Muscle layer of colon (tissue), 2 donors: ENCODE measurements around the gene PSMC4.
"Not testable (repeated sequence)": the region's sequence is repeated elsewhere in the genome, so short reads cannot be mapped to it uniquely, and the experiment has no call there.

ENCODE experiments used
- H3K27ac ChIP-seq: one replicate; pipeline ENCODE4 v1.7.0; 2013; ENCODE audit warnings: low read depth, mild to moderate bottlenecking, low read length, moderate library complexity
- H3K27me3 ChIP-seq, 2 donors: one replicate each; pipeline ENCODE4 v1.7.0; 2013; ENCODE audit warnings: low read length in 2 of 2, mild to moderate bottlenecking in 2 of 2; ENCODE audit not compliant: insufficient read depth in 2 of 2, control insufficient read depth in 1 of 2
- H3K36me3 ChIP-seq: one replicate; pipeline ENCODE4 v1.7.0; 2013; ENCODE audit warnings: mild to moderate bottlenecking, low read length; ENCODE audit not compliant: insufficient read depth
- H3K4me1 ChIP-seq: one replicate; pipeline ENCODE4 v1.7.0; 2013; ENCODE audit warnings: mild to moderate bottlenecking, low read length; ENCODE audit not compliant: insufficient read depth
- H3K4me3 ChIP-seq, 2 donors: one replicate each; pipeline ENCODE4 v1.7.0; 2013; ENCODE audit warnings: low read length in 2 of 2, low read depth in 1 of 2, mild to moderate bottlenecking in 1 of 2, moderate library complexity in 1 of 2
- H3K9ac ChIP-seq: one replicate; pipeline ENCODE4 v1.7.0; 2013; ENCODE audit warnings: low read length
- H3K9me3 ChIP-seq: one replicate; pipeline ENCODE4 v1.7.0; 2013; ENCODE audit warnings: mild to moderate bottlenecking, low read length
- donor health status: abdominal sarcoma.
- donor health status: Adenocarcinoma of cecum.

PSMC4 gene

DNA sequence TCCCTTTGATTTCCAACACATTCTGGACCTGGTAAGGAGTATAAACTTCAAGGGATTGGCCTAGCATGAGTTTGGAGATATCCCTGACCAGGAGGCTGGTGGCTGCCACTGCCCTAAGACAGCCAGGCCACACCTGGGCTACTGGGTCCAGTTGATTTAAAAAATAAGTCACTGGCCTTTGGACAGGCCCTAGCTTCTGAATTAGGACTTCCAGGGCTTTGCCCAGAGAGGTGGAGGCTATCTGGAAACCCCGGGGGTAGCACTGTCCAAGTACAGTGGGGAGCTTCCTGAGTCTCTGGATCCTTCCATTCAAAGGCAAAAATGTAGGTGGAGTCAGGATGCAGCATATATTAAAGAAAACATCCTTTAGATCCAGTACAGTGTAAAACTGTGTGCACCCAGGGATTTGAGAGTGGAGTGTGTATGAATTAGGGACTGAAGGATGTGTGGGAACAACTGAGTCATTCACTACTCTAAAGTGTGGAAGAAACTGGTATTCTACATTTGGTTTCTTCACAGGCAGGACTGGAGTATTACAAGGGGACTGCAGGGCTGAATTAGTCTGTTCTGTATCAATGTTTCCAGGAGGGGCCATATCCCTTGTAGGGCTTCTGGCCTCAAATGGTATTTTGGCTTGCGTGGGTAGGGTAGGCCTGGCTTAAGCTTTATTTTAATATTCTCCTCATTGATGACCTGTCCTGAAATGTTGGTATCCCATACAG is 21.8 kb upstream of the PSMC4 start:
- Histone ChIP-seq H3K36me3 (no peaks in the 10 kb centered on the region), H3K9me3 (no peaks in the 10 kb centered on the region), H3K4me1 (no peaks in the 10 kb centered on the region), H3K27ac (no peak overlapping the region), H3K9ac (no peak overlapping the region), H3K4me3 (no peak overlapping the region), H3K27me3 (no peaks in the 10 kb centered on the region)

DNA sequence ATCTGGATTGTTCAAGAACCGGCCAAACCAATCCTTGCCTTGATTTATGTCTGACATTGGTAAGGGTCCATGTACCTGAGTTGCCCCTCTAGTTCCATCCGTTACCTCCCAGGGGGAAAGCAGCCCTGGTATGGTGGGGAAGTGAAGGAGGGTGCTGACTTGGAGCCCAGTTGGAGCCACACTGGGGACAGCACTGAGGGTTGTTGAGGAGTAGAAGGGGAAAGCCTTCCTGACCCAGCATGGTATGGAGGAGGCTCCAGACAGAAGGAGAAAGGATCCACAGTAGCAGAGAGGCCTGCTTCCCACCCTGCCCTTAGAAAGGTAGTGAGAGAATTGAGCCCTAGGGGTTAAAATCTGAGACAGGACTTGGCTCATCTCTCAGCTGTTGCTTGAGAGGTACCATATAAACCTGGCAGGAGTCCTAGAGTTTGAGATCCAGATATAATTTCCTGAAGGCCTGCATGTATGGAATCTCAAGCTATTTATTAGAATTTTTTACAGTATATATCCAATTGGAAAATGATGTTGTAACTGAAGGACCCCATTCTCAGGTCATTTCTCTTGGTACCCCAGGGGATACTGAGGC is 19.8 kb upstream of the PSMC4 start:
- Histone ChIP-seq H3K4me1 (no peaks in the 10 kb centered on the region), H3K36me3 (no peaks in the 10 kb centered on the region), H3K27ac (no peak overlapping the region), H3K9me3 (no peaks in the 10 kb centered on the region), H3K27me3 (no peaks in the 10 kb centered on the region), H3K9ac (no peak overlapping the region), H3K4me3 (no peak overlapping the region)

DNA sequence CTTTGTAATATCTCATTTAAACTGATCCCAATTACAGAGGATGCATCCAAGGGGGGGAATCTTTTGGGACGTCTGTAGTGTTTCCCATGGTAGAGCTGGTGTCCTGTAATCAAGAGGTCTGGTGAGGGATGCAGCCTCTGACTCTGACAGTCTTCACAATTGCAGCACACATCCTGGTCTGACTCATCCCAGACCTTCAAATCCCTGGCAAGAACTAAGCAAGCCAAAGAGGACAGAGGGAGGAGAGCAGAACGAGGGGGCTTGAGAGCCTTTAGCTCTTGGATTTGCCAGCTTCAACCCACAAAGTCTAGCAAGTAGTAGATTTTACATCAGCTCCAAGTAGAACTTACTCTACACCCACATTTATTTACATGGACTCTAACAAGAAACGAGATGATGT is 19.3 kb upstream of the PSMC4 start:
- no peaks in the 10 kb centered on the region for H3K36me3 ChIP-seq
- H3K9me3 ChIP-seq: no peaks in the 10 kb centered on the region
- no peaks in the 10 kb centered on the region for H3K4me1 ChIP-seq
- H3K9ac ChIP-seq: no peak overlapping the region
- no peak overlapping the region for H3K4me3 ChIP-seq
- no peak overlapping the region for H3K27ac ChIP-seq
- H3K27me3 ChIP-seq: no peaks in the 10 kb centered on the region

DNA sequence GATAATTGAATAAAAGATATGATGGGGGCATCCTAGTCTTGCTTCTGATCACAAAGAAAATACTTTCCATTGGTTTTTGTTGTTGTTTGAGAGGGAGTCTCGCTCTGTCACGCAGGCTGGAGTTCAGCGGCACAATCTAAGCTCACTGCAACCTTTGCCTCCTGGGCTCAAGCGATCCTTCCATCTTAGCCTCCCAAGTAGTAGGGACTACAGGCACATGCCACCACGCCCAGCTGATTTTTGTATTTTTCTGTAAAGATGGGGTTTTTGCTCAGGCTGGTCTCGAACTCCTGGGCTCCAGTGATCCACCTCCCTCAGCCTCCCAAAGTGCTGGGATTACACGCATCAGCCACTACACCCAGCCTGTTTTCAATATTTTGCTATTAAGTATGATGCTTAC is 17.1 kb upstream of the PSMC4 start:
- no peak overlapping the region for H3K4me3 ChIP-seq
- H3K9ac ChIP-seq: no peak overlapping the region
- no peaks in the 10 kb centered on the region for H3K27me3 ChIP-seq
- H3K4me1 ChIP-seq: no peaks in the 10 kb centered on the region
- no peak overlapping the region for H3K27ac ChIP-seq
- no peaks in the 10 kb centered on the region for H3K9me3 ChIP-seq
- no peaks in the 10 kb centered on the region for H3K36me3 ChIP-seq

DNA sequence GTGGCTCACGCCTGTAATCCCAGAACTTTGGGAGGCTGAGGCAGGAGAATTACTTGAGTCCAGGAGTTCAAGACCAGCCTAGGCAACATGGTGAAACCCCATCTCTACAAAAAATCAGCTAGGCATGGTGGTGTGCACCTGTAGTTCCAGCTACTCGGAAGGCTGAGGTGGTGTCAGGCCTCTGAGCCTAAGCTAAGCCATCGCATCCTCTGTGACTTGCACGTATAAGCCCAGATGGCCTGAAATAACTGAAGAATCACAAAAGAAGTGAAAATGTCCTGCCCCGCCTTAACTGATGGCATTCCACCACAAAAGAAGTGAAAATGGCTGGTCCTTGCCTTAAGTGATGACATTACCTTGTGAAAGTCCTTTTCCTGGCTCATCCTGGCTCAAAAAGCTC is 13.1 kb upstream of the PSMC4 start:
- H3K4me1 ChIP-seq, H3K27me3 ChIP-seq, H3K36me3 ChIP-seq, H3K27ac ChIP-seq, H3K9me3 ChIP-seq, H3K9ac ChIP-seq, H3K4me3 ChIP-seq: not testable (repeated sequence)

DNA sequence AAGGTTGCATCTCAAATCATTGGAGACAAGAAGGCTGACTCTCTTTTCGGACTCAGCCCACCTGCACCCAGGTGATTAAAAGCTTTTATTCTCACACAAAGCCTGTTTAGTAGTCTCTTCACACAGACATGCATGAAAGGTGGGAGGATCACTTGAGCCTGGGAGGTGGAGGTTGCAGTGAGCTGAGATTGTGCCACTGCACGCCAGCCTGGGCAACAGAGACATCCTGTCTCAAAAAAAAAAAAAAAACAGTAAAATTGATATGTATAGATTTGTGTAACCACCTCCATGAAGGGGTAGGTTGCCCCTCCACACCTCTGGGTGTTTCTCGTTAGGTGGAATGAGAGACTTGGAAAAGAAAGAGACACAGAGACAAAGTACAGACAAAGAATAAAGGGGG is 12.0 kb upstream of the PSMC4 start:
- not testable (repeated sequence) for H3K36me3 ChIP-seq, H3K27ac ChIP-seq, H3K27me3 ChIP-seq

DNA sequence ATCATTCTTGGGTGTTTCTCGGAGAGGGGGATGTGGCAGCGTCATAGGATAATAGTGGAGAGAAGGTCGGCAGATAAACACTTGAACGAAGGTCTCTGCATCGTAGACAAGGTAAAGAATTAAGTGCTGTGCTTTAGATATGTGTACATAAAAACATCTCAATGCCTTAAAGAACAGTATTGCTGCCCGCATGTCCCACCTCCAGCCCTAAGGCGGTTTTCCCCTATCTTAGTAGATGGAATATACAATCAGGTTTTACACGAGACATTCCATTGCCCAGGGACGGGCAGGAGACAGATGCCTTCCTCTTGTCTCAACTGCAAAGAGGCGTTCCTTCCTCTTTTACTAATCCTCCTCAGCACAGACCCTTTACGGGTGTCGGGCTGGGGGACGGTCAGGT is 11.6 kb upstream of the PSMC4 start:
- H3K4me3 ChIP-seq, H3K9me3 ChIP-seq, H3K27me3 ChIP-seq, H3K4me1 ChIP-seq, H3K36me3 ChIP-seq, H3K9ac ChIP-seq, H3K27ac ChIP-seq: not testable (repeated sequence)

More for the DNA sequence above, 12.0 kb upstream of the PSMC4 start:
- H3K9me3 ChIP-seq, H3K9ac ChIP-seq, H3K4me3 ChIP-seq, H3K4me1 ChIP-seq: not testable (repeated sequence)

DNA sequence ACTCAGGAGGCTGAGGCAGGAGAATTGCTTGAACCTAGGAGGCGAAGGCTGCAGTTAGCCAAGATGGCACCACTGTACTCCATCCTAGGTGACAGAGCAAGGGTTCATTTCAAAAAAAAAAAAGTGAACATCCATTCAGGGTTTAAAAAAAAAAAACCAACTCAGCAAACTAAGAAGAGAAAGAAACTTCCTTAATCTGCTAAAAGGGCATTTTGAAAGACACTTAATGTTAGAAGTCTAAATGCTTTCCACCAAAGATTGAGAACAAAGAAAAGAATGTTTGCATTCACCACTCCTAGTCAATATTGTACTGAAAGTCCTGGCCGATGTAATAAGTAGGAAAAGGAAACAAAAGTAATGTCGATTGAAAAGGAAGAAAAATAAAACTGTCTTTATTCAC is 7.1 kb upstream of the PSMC4 start:
- Histone ChIP-seq H3K9ac (no peak overlapping the region), H3K27ac (no peak overlapping the region), H3K9me3 (no peaks in the 10 kb centered on the region), H3K36me3 (no peaks in the 10 kb centered on the region), H3K27me3 (no peaks in the 10 kb centered on the region), H3K4me3 (no peak overlapping the region), H3K4me1 (no peaks in the 10 kb centered on the region)

DNA sequence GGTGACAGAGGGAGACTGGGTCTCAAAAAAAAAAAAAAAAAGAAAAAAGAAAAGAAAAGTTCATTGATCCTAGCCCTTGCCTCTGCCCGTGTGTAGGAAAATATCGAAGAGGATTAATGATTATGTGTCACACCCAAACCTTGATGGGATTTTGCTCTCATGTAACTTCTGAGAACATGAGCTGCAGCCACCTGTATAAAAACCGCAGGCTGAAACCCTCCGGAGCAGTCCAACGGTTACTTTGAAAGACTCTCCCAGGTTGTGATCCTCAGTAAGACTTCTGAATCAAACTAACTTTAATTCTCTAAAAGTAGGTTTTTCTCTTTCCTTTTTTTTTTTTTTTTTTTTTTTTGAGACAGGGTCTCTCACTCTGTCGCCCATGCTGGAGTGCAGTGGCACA is 4.3 kb upstream of the PSMC4 start:
- Histone ChIP-seq H3K36me3 (no peaks in the 10 kb centered on the region), H3K9me3 (no peaks in the 10 kb centered on the region), H3K4me3 (no peak overlapping the region), H3K27ac (no peak overlapping the region), H3K27me3 (no peaks in the 10 kb centered on the region), H3K9ac (no peak overlapping the region), H3K4me1 (peaks cover 7% of the 10 kb centered on the region)

DNA sequence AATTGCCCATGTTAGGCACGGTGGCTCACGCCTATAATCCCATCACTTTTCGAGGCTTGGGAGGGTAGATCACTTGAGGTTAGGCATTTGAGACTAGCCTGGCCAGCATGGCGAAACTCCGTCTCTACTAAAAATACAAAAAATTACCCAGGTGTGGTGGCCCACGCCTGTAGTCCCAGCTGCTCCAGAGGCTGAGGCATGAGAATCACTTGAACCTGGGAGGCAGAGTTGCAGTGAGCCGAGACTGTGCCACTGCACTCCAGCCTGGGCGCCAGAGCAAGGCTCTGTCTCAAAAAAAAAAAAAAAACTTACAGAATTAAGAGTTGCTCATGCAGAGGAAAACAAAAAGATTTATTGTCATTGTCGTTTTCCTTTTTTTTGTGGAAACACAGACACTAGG is 3.4 kb upstream of the PSMC4 start:
- Histone ChIP-seq H3K9ac (no peak overlapping the region), H3K4me1 (peaks cover 16% of the 10 kb centered on the region), H3K9me3 (no peaks in the 10 kb centered on the region), H3K36me3 (peaks cover 5% of the 10 kb centered on the region), H3K27ac (no peak overlapping the region), H3K4me3 (no peak overlapping the region), H3K27me3 (no peaks in the 10 kb centered on the region)

DNA sequence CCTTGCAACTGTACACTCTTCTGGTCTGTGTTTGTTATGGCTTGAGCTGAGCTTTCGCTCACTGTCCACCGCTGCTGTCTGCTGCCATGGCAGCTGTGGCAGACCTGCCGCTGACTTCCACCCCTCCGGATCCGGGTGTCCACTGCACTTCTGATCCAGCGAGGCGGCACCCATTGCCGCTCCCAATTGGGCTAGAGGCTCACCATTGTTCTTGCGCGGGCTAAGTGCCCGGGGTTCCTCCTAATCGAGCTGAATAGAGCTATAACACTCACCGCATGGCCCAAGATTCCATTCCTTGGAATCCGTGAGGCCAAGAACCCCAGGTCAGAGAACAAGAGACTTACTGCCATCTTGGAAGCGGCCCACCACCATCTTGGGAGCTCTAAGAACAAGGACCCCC is 2.2 kb upstream of the PSMC4 start:
- Histone ChIP-seq H3K4me1 (peaks cover 16% of the 10 kb centered on the region), H3K36me3 (peaks cover 15% of the 10 kb centered on the region), H3K27me3 (no peaks in the 10 kb centered on the region), H3K9ac (no peak overlapping the region), H3K4me3 (no peak overlapping the region), H3K9me3 (no peaks in the 10 kb centered on the region), H3K27ac (no peak overlapping the region)

DNA sequence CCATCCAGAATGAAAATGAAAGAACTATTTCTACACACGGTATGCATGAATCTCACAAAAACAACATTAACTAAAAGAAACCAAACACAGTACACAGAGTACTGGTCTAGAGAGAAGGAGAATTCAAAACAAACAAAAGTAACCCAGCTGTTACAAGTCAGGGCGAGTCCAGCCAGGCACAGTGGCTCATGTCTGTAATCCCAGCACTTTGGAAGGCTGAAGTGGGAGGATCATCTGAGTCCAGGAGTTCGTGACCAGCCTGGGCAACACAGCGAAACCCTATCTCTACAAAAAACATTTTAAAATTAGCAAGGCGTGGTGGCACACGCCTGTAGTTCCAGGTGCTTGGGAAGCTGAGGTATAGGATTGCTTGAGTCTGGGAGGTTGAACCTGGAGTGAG is 1.7 kb upstream of the PSMC4 start:
- Histone ChIP-seq H3K27ac (no peak overlapping the region), H3K27me3 (no peaks in the 10 kb centered on the region), H3K9ac (no peak overlapping the region), H3K4me1 (peaks cover 16% of the 10 kb centered on the region), H3K4me3 (no peak overlapping the region), H3K9me3 (no peaks in the 10 kb centered on the region), H3K36me3 (peaks cover 20% of the 10 kb centered on the region)
